Pancreas (tissue), 10 donors: ENCODE measurements around the gene S100A13. TPM values are rescaled to one million over a fixed set of nuclear protein-coding genes. Genes with fewer than 3 reads are reported as not detected.

Experiments
- ATAC-seq, 4 donors: fragments of 200-7000 bp; cut with Tn5 transposase; one replicate each; pipeline versions ENCODE4 v1.8.0 to v1.9.1; 2020; ENCODE audit warnings: mild to moderate bottlenecking in 4 of 4, moderate library complexity in 4 of 4
- DNase-seq, 6 donors: peaks; one replicate each; pipeline ENCODE4 v3.0.0-alpha.2; 2020
- FAIRE-seq: peaks from 2 replicates; lab custom pipeline; 2012; peaks lifted over from hg19 to GRCh38; lab: Jason Lieb, UNC
- H3K27ac ChIP-seq, 4 donors: fragments of 200-600 bp; sonication (generic); 1 replicate in 3 of 4; 2 replicates in 1 of 4; pipeline versions ENCODE4 v1.5.0 to v1.8.0; 2020
- H3K27me3 ChIP-seq, 4 donors: fragments of 200-600 bp; one replicate each; pipeline ENCODE4 v1.8.0; 2021
- H3K36me3 ChIP-seq, 3 donors: fragments of 200-600 bp; sonication (generic) in 1 of 3; one replicate each; pipeline versions ENCODE4 v1.5.0 to v1.8.0; 2020 to 2021
- H3K4me1 ChIP-seq, 3 donors: fragments of 200-600 bp; one replicate each; pipeline ENCODE4 v1.8.0; 2021
- H3K4me3 ChIP-seq, 4 donors: fragments of 200-600 bp; sonication (generic) in 2 of 4; one replicate each; pipeline versions ENCODE4 v1.5.0 to v1.8.0; 2020 to 2021
- H3K9me3 ChIP-seq, 4 donors: fragments of 200-600 bp; one replicate each; pipeline ENCODE4 v1.8.0; 2021
- WGBS, 2 donors: extraction: QIAGEN DNeasy Blood & Tissue Kit; methylation state at CpG; one replicate each; pipeline ENCODE4 v1.1.7; 2013; 5-methylcytosine and 5-hydroxymethylcytosine counted together
- intact Hi-C, 3 donors: fragments of 100-400 bp; cut with DNase I; formaldehyde crosslinking; loops; one replicate each; pipeline versions ENCODE4 v1.11.1 to v1.14.2; 2022
- polyA plus RNA-seq, 2 donors: library from polyadenylated mRNA; stranded (reverse); fragments of 200-250 nt; gene quantifications; one replicate each; pipeline ENCODE4 v1.2.3, GENCODE V29; 2013
- total RNA-seq, 6 donors: library from RNA; stranded (reverse); fragmentation: NEBNext Ultra II Directional in 4 of 6; extraction: Animal tissue kit (Norgen Biotek cat#: 25700) in 4 of 6; gene quantifications; one replicate each; pipeline versions ENCODE4 v1.2.1 to v1.2.4, GENCODE V29; 2021 to 2023
- TF ChIP-seq, protein P1 (sequence below), 4 donors: fragments of 200-600 bp; sonication (generic) in 3 of 4; IDR thresholded peaks; one replicate each; pipeline versions ENCODE4 v1.5.0 to v1.8.0; 2021; ENCODE audit warnings: antibody characterized with exemption in 4 of 4
- donor health status: healthy with polysubstance abuse.
- donor health status: DM: no; HTN: no; CAD: no; lungs with moderate emphysema.
- donor health status: DM: no; HTN: no; CAD: no.
- donor health status: control.
- donor health status: control.
- donor health status: Bipolar disorder and iron deficiency.
- donor health status: DM: yes; HTN: yes; CAD: no.
- donor health status: DM: no; HTN: no; CAD: no.
- donor health status: DM: no; HTN: no; CAD: no.
- donor health status: DM: yes; HTN: yes; CAD: no.

S100A13 gene
- total and polyA plus RNA-seq, 8 donors, result 22.0 to 125 (median 39.5) TPM

DNA sequence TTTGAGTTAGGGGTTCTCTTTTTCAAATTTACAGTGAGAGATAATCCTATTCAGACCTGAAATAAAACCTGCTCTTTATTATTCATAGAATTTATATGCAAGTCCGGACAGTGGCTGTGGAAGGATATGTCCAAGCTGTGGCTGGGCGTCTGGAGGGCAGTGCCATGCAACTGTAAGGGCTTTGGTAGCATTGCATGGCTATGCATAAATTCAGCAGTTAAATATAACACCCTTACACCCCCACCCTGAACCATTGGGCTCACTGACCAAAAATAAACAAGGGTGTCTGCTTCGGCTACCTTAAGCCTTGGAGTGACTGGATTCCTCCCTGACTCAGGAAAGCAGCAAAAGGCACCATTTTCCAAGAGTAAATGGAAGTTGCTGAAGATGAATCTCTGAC, 12.0 kb upstream of the S100A13 start:
- Histone ChIP-seq H3K36me3 (peaks cover 13 to 77% (median 56%) of the 10 kb centered on the region in 3 donors), H3K4me1 (peaks cover 12 to 53% (median 39%) of the 10 kb centered on the region in 3 donors), H3K4me3 (no peak overlapping the region), H3K9me3 (no peaks in the 10 kb centered on the region), H3K27ac (peak overlapping the region in 1 of 4 donors; percentile 0), H3K27me3 (no peaks in the 10 kb centered on the region)
- WGBS, 2 donors, result 85 to 91% methylated on average over 3 of the region's 3 CpGs
- ATAC-seq, result no peak
- peak in 1 of 6 donors; percentile 12 for DNase-seq
- TF ChIP-seq, protein P1, sequence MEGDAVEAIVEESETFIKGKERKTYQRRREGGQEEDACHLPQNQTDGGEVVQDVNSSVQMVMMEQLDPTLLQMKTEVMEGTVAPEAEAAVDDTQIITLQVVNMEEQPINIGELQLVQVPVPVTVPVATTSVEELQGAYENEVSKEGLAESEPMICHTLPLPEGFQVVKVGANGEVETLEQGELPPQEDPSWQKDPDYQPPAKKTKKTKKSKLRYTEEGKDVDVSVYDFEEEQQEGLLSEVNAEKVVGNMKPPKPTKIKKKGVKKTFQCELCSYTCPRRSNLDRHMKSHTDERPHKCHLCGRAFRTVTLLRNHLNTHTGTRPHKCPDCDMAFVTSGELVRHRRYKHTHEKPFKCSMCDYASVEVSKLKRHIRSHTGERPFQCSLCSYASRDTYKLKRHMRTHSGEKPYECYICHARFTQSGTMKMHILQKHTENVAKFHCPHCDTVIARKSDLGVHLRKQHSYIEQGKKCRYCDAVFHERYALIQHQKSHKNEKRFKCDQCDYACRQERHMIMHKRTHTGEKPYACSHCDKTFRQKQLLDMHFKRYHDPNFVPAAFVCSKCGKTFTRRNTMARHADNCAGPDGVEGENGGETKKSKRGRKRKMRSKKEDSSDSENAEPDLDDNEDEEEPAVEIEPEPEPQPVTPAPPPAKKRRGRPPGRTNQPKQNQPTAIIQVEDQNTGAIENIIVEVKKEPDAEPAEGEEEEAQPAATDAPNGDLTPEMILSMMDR (IDR thresholded peaks at IDR 0.05), result no peak
- intact Hi-C loops, result no loop called here
- no peak for FAIRE-seq

DNA sequence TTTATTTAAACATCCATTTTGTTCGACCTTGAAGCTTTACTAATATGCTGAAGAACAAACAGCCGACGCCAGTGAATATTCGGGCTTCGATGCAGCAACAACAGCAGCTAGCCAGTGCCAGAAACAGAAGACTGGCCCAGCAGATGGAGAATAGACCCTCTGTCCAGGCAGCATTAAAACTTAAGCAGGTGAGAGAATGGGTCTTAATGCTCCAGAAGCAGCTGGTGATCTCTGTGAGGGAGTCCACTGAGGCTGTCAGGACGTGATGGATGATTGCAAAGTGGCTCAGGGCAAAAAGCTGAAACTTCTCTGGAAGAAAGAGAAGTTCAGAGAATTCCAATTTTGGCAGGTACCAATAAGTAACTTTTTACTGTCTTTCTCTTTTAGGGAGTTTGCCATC, 11.0 kb upstream of the S100A13 start:
- Histone ChIP-seq H3K27me3 (no peaks in the 10 kb centered on the region), H3K4me1 (peaks cover 12 to 45% (median 30%) of the 10 kb centered on the region in 3 donors), H3K4me3 (peak overlapping the region in 1 of 4 donors; percentile 2), H3K36me3 (peaks cover 10 to 73% (median 52%) of the 10 kb centered on the region in 3 donors), H3K27ac (peak overlapping the region in 3 of 4 donors; percentile 17 to 57 (median 42)), H3K9me3 (no peaks in the 10 kb centered on the region)
- intact Hi-C loops, result no loop called here
- FAIRE-seq, result no peak
- WGBS, 2 donors, result 7 to 19% methylated on average over 6 of the region's 6 CpGs
- TF ChIP-seq, protein P1 (IDR thresholded peaks at IDR 0.05), result no peak
- no peak for ATAC-seq
- DNase-seq, result peak in 2 of 6 donors; percentile 17 to 31

DNA sequence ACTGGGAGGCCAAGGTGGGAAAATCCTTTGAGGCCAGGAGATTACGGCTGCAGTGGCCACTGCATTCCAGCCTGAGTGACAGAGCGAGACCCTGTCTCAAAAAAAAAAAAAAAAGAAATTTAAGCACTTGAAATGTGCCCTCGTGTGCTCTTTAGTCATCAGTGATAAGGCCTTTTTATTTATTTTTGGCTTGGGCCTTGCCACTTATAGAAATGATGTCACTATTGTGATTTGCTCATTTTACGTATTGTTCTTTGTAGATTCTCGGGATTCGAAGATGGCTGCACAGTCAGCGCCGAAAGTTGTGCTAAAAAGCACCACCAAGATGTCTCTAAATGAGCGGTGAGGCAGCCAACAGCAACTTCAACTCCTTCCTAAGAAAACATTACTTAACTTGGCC, 9.0 kb upstream of the S100A13 start:
- WGBS, 2 donors, result 90 to 94% methylated on average over 9 of the region's 9 CpGs
- Histone ChIP-seq H3K27ac (peak overlapping the region in 2 of 4 donors; percentile 57 to 100), H3K4me1 (peaks cover 12 to 42% (median 30%) of the 10 kb centered on the region in 3 donors), H3K9me3 (no peaks in the 10 kb centered on the region), H3K4me3 (peak overlapping the region in 1 of 4 donors; percentile 6), H3K36me3 (peaks cover 0 to 53% (median 35%) of the 10 kb centered on the region in 3 donors), H3K27me3 (no peaks in the 10 kb centered on the region)
- FAIRE-seq, result no peak
- peak in 1 of 6 donors; percentile 20 for DNase-seq
- intact Hi-C loops, result no loop called here
- no peak for ATAC-seq
- TF ChIP-seq, protein P1 (IDR thresholded peaks at IDR 0.05), result no peak

GRCh38 chr1:153635872-153636271, 8.6 kb upstream of the S100A13 start:
- Histone ChIP-seq H3K4me3 (peak overlapping the region in 3 of 4 donors; percentile 43 to 92 (median 75)), H3K27ac (peak overlapping the region in 2 of 4 donors; percentile 100), H3K36me3 (peaks cover 0 to 49% (median 34%) of the 10 kb centered on the region in 3 donors), H3K4me1 (peaks cover 12 to 42% (median 30%) of the 10 kb centered on the region in 3 donors), H3K27me3 (no peaks in the 10 kb centered on the region), H3K9me3 (no peaks in the 10 kb centered on the region)
- TF ChIP-seq, protein P1 (IDR thresholded peaks at IDR 0.05), result no peak
- 60 to 70% methylated on average over 7 of the region's 7 CpGs for WGBS, 2 donors
- FAIRE-seq (no peak), DNase-seq (peak in 2 of 6 donors; percentile 12 to 20), ATAC-seq (no peak)
- intact Hi-C loops, result no loop called here
